Thoracic aorta endothelial cell (primary cell): ENCODE measurements around the gene CTSS. TPM values are rescaled to one million over a fixed set of nuclear protein-coding genes. Genes with fewer than 3 reads are reported as not detected.

Experiments
- small RNA-seq: library from RNA; depleted of rRNA; stranded (forward); fragments of <200 nt; gene quantifications from one replicate; pipeline ENCODE3, GENCODE V24; 2012
- total RNA-seq: library from RNA; depleted of rRNA; stranded (reverse); fragments of >200 nt; gene quantifications from 2 replicates; pipeline ENCODE4 v1.2.3, GENCODE V29; 2012

Gene CTSS
- total RNA-seq: 32.7 and 35.2 TPM in 2 replicates

DNA sequence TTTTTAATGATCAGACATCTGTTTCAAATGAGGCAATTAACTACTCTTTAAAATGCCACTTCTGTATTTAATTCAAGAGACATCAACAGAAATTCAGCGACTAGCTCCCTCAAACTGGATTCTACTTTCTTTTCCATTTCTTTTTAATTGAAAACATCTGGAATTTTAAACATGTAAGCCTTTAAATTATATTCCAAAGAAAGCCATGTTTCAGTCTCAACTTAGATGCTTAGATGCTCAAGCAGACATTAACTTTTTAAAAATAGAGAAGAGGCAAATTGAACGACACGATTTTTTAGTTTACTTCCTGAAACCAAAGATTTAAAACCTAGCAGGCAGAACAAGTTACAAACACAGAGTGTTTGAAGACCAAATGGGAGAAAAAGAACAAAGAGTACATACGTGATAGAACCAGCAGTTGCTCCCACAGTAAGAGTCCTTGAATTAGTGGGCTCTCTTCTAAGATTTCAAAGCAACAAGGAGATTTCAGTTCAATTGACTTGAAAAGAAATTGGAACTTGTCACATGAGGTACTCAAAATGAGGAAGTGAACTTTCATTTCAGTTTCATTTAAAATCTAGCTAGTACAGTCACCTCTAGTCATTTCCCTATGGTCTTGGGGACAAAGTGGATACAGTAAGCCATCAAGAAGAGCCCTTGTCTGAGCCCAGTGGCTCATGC lies at the start of gene CTSS:
Gene CTSS, minus strand, starts transcription at position 483 of the 681 bp plus-strand sequence. CDS start 1,015 bp downstream, outside the sequence.

DNA sequence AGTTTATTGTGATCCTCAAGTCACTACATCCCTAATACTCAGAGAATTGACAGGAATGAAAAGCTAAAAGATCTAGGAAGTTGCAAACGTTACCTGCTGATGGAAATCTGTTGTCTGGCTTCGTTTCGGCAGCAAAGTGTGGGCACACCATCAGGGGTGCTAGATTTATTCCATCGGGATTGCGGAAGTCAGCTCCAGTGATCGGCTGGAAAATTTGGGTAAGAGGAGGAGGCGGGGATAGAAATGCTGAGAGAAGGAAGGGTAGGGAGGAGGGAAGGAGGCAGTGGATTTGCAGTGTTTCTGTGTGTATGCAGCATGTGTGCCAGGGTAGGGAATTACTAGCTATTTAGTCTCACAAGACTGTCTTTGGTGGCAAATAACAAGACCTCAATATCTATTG lies 42.5 kb upstream of the CTSS start, which contains the start of gene CTSK:
Gene CTSK, minus strand, starts transcription at position 140 of the 400 bp plus-strand sequence. CDS start 1,455 bp downstream, outside the sequence.

DNA sequence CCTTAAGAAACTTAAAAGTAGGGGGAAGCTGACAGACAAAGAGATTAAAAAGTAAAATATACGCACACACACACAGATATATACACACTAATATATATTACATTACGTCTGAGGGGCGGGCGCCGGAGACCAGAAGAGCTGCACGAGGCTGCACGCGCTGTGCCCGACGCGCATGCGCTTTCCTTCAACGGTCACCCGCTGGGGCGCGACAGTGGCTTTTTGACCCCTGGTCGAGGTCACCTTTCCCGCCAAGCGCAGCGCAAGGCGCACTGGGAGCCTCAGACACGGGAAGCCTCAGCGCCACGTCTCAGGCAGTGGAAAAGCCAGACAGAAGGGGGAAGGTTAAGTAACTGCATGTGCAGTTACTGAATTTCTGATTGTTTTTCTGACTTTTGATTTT lies 44.9 kb downstream of the CTSS start, which contains the start of gene HORMAD1:
Gene HORMAD1, minus strand, starts transcription at position 193 of the 400 bp plus-strand sequence. CDS start 1,390 bp downstream, outside the sequence.

DNA sequence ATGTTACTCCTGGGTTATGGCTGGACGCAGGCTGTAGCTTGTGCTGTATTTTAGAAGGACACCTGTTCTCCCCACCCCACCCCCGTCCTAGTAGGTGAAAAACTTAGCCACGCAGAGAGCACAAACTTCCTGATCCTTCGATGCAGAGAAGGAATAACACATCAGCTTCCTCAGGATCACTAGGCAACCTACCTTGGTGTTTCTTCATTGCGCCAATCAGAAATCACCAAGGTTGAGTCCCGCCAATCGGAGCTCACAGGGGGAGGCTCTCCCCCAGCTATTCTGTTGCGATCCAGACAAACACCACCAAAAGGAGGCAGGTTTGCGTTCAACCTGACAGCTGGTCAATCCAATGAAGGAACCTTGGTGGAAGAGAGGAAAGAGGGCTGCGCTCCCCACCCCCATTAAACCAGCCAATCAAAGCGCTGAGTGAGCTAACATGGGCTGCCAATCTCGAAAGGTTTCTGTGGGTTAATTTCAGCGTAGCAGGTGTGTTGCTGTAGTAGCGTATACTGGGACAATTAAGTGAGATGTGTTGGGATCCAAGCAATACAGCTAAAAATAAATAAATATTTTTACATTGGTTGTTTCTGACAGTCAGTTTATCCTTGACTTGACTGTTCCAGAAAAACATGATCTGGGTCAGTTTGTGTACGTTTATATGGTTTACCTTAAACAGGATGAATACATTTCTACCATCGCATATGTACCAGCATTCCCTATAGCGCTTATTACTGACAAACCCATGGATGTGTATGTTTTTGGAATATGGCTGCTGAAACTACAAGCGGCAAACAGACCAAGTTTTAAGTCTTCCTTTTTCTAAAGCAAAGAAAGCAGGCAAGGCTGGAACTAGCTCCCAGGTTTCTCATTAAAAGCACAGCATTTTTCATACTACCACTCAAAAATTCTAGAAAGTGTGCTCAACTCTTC lies 68.3 kb downstream of the CTSS start, which contains the start of gene GOLPH3L:
Gene GOLPH3L, minus strand, starts transcription at position 160 of the 933 bp plus-strand sequence. CDS start 2,316 bp downstream, outside the sequence.

Small RNA genes lying within 50 kb of the gene (small RNA-seq; reads per million reads assigned to genes)
- gene RNU6-1042P: not detected
- not detected for gene RNU6-1309P

Other genes with a start within 250 kb of the CTSS start
- 0.27 and 0.86 TPM in 2 replicates for gene ADAMTSL4, start 216.4 kb downstream of the CTSS start, total RNA-seq
- gene MCL1, start 186.2 kb downstream of the CTSS start, total RNA-seq: 246 and 285 TPM in 2 replicates
- 142 and 159 TPM in 2 replicates for gene ENSA, start 136.2 kb downstream of the CTSS start, total RNA-seq
- gene GOLPH3L, start 68.6 kb downstream of the CTSS start, total RNA-seq: 41.9 and 50.1 TPM in 2 replicates
- 0.29 TPM in 1 of 2 replicates, not detected in the other for gene HORMAD1, start 44.9 kb downstream of the CTSS start, total RNA-seq
- 5.9 and 26.6 TPM in 2 replicates for gene CTSK, start 42.5 kb upstream of the CTSS start, total RNA-seq
- 37.0 and 37.4 TPM in 2 replicates for gene ARNT, start 110.8 kb upstream of the CTSS start, total RNA-seq
- not detected in 2 replicates for gene CTXND2, start 121.4 kb upstream of the CTSS start, total RNA-seq
- 36.7 and 39.6 TPM in 2 replicates for gene SETDB1, start 160.6 kb upstream of the CTSS start, total RNA-seq
- 91.1 and 125 TPM in 2 replicates for gene CERS2, start 209.1 kb upstream of the CTSS start, total RNA-seq
- not detected in 2 replicates for gene ANXA9, start 216.5 kb upstream of the CTSS start, total RNA-seq
- 8.8 and 13.3 TPM in 2 replicates for gene MINDY1, start 241.1 kb upstream of the CTSS start, total RNA-seq
- gene PRUNE1, start 242.7 kb upstream of the CTSS start, total RNA-seq: 8.0 and 8.7 TPM in 2 replicates